Neural cell (in vitro differentiated cells): ENCODE measurements around the gene TNK2. TPM values are rescaled to one million over a fixed set of nuclear protein-coding genes. Genes with fewer than 3 reads are reported as not detected.

Experiments used
- H2AFZ ChIP-seq: fragments of 200-600, 300-800 bp; sonication (generic), shearing (Covaris generic); 2 replicates; pipeline ENCODE4 v1.6.0; 2014; ENCODE audit warnings: low read depth, mild to moderate bottlenecking, antibody characterized with exemption, low read length, moderate library complexity
- H3F3A ChIP-seq: fragments of 200-600 bp; shearing (Covaris generic); 2 replicates; pipeline ENCODE4 v1.6.1; 2016; ENCODE audit warnings: mild to moderate bottlenecking, moderate library complexity, mixed read lengths, antibody characterized with exemption, low read length; ENCODE audit not compliant: insufficient read depth, poor library complexity, severe bottlenecking
- H3K27ac ChIP-seq: fragments of 200-600, 300-800 bp; sonication (generic), shearing (Covaris generic); 2 replicates; pipeline ENCODE4 v1.5.1; 2014; ENCODE audit warnings: mild to moderate bottlenecking, low read length, moderate library complexity
- H3K27me3 ChIP-seq: fragments of 300-800, 200-600 bp; sonication (generic), shearing (Covaris generic); 2 replicates; pipeline ENCODE4 v1.6.0; 2014; ENCODE audit warnings: mild to moderate bottlenecking, low read depth, low read length, moderate library complexity; ENCODE audit not compliant: insufficient read depth
- H3K36me3 ChIP-seq: fragments of 300-800, 200-600 bp; sonication (generic), shearing (Covaris generic); 2 replicates; pipeline ENCODE4 v1.5.1; 2014; ENCODE audit warnings: mild to moderate bottlenecking, antibody characterized with exemption, low read length, moderate library complexity; ENCODE audit not compliant: insufficient read depth
- H3K4me2 ChIP-seq: fragments of 300-800, 200-600 bp; sonication (generic), shearing (Covaris generic); 2 replicates; pipeline ENCODE4 v1.6.0; 2014; ENCODE audit warnings: mild to moderate bottlenecking, low read length
- H3K4me3 ChIP-seq: fragments of 300-800, 200-600 bp; sonication (generic), shearing (Covaris generic); 2 replicates; pipeline ENCODE4 v1.5.1; 2014; ENCODE audit warnings: mild to moderate bottlenecking, low read length, moderate library complexity
- H3K79me2 ChIP-seq: fragments of 200-600 bp; shearing (Covaris generic); replicated peaks from 2 replicates; pipeline ENCODE4 v1.6.0; 2014; ENCODE audit warnings: mild to moderate bottlenecking, low read length, moderate library complexity; ENCODE audit not compliant: insufficient read depth
- H3K9ac ChIP-seq: fragments of 300-800, 200-600 bp; sonication (generic), shearing (Covaris generic); 2 replicates; pipeline ENCODE4 v1.6.1; 2016; ENCODE audit warnings: mild to moderate bottlenecking, low read length, mixed read lengths
- H3K9me2 ChIP-seq: fragments of 200-600 bp; shearing (Covaris generic); 2 replicates; pipeline ENCODE4 v1.6.1; 2016; ENCODE audit warnings: mild to moderate bottlenecking, low read length, mixed read lengths; ENCODE audit not compliant: insufficient read depth
- H3K9me3 ChIP-seq: fragments of 200-600, 300-800 bp; sonication (generic), shearing (Covaris generic); 2 replicates; pipeline ENCODE4 v1.6.1; 2016; ENCODE audit warnings: mild to moderate bottlenecking, mixed run types, low read length, moderate library complexity, mixed read lengths
- H4K20me1 ChIP-seq: fragments of 200-600 bp; shearing (Covaris generic); 2 replicates; pipeline ENCODE4 v1.6.1; 2016; ENCODE audit warnings: mild to moderate bottlenecking, mixed run types; ENCODE audit not compliant: insufficient read depth
- EP300 ChIP-seq: fragments of 450-650 bp; conservative IDR thresholded peaks from 2 replicates; pipeline ENCODE4 v1.6.1; 2014; ENCODE audit warnings: antibody characterized with exemption, mild to moderate bottlenecking, moderate library complexity; ENCODE audit not compliant: poor library complexity, severe bottlenecking
- EZH2 ChIP-seq: fragments of 200-600, 300-800 bp; shearing (Covaris generic), sonication (generic); IDR thresholded peaks from 2 replicates; pipeline ENCODE4 v1.6.1; 2014; ENCODE audit warnings: antibody characterized with exemption, low read length, borderline replicate concordance, mild to moderate bottlenecking; ENCODE audit not compliant: insufficient read depth, poor library complexity, severe bottlenecking
- MXI1 ChIP-seq: fragments of 450-650 bp; conservative IDR thresholded peaks from 2 replicates; pipeline ENCODE4 v1.6.1; 2014; ENCODE audit warnings: antibody characterized with exemption, mild to moderate bottlenecking; ENCODE audit not compliant: poor library complexity, severe bottlenecking
- POLR2AphosphoS5 ChIP-seq: IDR thresholded peaks from 2 replicates; pipeline ENCODE4 v1.6.1; 2012
- RAD21 ChIP-seq: fragments of 450-650 bp; conservative IDR thresholded peaks from 2 replicates; pipeline ENCODE4 v1.6.1; 2014; ENCODE audit warnings: antibody characterized with exemption, mild to moderate bottlenecking, moderate library complexity
- SMC3 ChIP-seq: fragments of 450-650 bp; conservative IDR thresholded peaks from 2 replicates; pipeline ENCODE4 v1.6.1; 2014; ENCODE audit warnings: antibody characterized with exemption, mild to moderate bottlenecking, moderate library complexity; ENCODE audit not compliant: poor library complexity
- TAF1 ChIP-seq: IDR thresholded peaks from 2 replicates; pipeline ENCODE4 v1.6.1; 2012; ENCODE audit warnings: low read depth
- polyA plus RNA-seq: library from polyadenylated mRNA; depleted of rRNA; stranded (reverse); fragments of >200 nt; gene quantifications from 2 replicates; pipeline ENCODE4 v1.2.3, GENCODE V29; 2014
- TF ChIP-seq, protein P1 (sequence below): IDR thresholded peaks from 2 replicates; pipeline ENCODE4 v1.6.1; 2012; ENCODE audit warnings: borderline replicate concordance
- TF ChIP-seq, protein P2 (sequence below): fragments of 450-650 bp; IDR thresholded peaks from 2 replicates; pipeline ENCODE4 v1.5.1; 2014; ENCODE audit warnings: antibody characterized with exemption, mild to moderate bottlenecking, moderate library complexity; ENCODE audit not compliant: poor library complexity, severe bottlenecking

The TNK2 gene
- polyA plus RNA-seq, 1 donor from 2014 or later: 16.3 TPM

DNA sequence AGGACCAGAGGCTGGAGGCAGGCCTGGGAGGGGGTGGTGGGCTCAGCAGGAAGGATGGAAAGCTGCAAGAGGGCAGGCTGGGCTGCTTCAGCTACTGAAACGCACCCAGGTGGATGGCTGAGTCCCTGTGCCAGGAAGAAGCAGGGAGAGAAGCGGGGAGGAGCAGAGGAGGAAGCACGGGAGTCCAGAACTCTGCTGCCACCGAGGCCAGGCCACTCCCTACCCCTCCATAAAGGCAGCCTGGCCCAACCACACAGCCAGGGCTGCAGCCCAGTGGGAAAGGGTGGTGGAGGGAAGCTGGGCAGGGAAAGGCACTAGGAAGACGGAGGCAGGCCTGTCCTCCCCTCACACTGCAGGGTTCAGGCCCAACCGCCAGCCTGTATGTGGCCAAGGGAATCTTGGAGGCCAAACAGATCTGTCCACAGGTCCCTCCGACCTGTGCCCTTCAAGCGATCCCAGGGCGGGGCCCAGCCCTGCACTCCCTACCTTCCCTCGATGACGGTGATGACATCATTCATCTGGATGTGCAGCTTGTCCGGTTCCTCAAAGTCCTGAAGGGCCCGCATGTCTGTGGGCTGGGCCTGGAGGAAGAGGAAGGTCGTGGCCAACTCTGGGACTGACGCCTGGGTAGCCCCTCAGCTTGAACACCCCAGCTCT, 30.5 kb downstream of the TNK2 start:
- Histone ChIP-seq H3F3A (no peaks in the 10 kb centered on the region), H3K27me3 (no peaks in the 10 kb centered on the region), H3K9me2 (no peaks in the 10 kb centered on the region), H3K27ac (no peak overlapping the region), H3K4me3 (no peak overlapping the region), H2AFZ (no peak overlapping the region), H3K9me3 (no peaks in the 10 kb centered on the region), H3K36me3 (no peaks in the 10 kb centered on the region), H3K79me2 (no peaks in the 10 kb centered on the region), H4K20me1 (no peaks in the 10 kb centered on the region), H3K4me2 (no peak overlapping the region), H3K9ac (no peak overlapping the region)
- TF ChIP-seq, protein P1, sequence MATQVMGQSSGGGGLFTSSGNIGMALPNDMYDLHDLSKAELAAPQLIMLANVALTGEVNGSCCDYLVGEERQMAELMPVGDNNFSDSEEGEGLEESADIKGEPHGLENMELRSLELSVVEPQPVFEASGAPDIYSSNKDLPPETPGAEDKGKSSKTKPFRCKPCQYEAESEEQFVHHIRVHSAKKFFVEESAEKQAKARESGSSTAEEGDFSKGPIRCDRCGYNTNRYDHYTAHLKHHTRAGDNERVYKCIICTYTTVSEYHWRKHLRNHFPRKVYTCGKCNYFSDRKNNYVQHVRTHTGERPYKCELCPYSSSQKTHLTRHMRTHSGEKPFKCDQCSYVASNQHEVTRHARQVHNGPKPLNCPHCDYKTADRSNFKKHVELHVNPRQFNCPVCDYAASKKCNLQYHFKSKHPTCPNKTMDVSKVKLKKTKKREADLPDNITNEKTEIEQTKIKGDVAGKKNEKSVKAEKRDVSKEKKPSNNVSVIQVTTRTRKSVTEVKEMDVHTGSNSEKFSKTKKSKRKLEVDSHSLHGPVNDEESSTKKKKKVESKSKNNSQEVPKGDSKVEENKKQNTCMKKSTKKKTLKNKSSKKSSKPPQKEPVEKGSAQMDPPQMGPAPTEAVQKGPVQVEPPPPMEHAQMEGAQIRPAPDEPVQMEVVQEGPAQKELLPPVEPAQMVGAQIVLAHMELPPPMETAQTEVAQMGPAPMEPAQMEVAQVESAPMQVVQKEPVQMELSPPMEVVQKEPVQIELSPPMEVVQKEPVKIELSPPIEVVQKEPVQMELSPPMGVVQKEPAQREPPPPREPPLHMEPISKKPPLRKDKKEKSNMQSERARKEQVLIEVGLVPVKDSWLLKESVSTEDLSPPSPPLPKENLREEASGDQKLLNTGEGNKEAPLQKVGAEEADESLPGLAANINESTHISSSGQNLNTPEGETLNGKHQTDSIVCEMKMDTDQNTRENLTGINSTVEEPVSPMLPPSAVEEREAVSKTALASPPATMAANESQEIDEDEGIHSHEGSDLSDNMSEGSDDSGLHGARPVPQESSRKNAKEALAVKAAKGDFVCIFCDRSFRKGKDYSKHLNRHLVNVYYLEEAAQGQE: no peak
- TF ChIP-seq MXI1 (no peak), TAF1 (no peak), EZH2 (no peak)

DNA sequence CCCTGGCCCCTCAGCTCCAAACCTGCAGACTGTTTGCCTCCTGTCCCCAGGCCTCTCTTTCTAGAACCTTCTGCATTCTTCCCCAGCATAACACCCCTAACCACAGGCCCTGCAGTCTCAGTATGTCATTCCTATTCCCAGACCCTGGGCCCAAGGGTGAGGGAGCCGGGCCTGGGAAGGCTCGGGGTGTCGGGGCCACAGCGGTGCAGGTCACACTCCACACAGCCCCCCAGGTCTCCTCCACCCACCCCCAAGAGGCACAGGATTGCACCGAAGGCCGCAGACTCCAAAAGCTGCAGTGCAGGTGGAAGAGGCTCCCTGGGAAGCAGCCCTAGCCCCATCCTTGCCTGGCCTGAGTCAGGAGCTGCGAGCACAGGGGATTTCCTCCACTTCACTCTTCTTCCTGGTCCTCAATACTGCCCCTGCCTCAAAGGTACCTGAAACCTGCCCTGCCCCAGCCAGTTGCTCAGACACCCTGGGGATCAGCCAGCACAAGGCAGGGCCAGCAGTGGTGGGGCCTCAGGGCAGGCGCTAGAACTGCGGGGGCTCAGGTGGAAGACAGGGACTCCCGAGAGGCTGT, 31.1 kb downstream of the TNK2 start:
- Histone ChIP-seq H3K9me3 (no peaks in the 10 kb centered on the region), H3K4me2 (no peak overlapping the region), H3K4me3 (no peak overlapping the region), H3K79me2 (no peaks in the 10 kb centered on the region), H3K9ac (no peak overlapping the region), H3K9me2 (no peaks in the 10 kb centered on the region), H4K20me1 (no peaks in the 10 kb centered on the region), H3K27me3 (no peaks in the 10 kb centered on the region), H3K36me3 (no peaks in the 10 kb centered on the region), H3F3A (no peaks in the 10 kb centered on the region), H2AFZ (no peak overlapping the region), H3K27ac (no peak overlapping the region)
- no peak for TF ChIP-seq POLR2AphosphoS5
- no peak for TF ChIP-seq SMC3
- TF ChIP-seq EP300: no peak
- TF ChIP-seq, protein P2, sequence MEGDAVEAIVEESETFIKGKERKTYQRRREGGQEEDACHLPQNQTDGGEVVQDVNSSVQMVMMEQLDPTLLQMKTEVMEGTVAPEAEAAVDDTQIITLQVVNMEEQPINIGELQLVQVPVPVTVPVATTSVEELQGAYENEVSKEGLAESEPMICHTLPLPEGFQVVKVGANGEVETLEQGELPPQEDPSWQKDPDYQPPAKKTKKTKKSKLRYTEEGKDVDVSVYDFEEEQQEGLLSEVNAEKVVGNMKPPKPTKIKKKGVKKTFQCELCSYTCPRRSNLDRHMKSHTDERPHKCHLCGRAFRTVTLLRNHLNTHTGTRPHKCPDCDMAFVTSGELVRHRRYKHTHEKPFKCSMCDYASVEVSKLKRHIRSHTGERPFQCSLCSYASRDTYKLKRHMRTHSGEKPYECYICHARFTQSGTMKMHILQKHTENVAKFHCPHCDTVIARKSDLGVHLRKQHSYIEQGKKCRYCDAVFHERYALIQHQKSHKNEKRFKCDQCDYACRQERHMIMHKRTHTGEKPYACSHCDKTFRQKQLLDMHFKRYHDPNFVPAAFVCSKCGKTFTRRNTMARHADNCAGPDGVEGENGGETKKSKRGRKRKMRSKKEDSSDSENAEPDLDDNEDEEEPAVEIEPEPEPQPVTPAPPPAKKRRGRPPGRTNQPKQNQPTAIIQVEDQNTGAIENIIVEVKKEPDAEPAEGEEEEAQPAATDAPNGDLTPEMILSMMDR: no peak
- TF ChIP-seq TAF1: no peak
- no peak for TF ChIP-seq MXI1
- TF ChIP-seq, protein P1: no peak
- TF ChIP-seq EZH2: no peak
- no peak for TF ChIP-seq RAD21
